ENCODE measurements around the gene PKNOX1.
"Not testable (repeated sequence)": the region's sequence is repeated elsewhere in the genome, so short reads cannot be mapped to it uniquely, and the experiment has no call there.

PKNOX1 gene

DNA sequence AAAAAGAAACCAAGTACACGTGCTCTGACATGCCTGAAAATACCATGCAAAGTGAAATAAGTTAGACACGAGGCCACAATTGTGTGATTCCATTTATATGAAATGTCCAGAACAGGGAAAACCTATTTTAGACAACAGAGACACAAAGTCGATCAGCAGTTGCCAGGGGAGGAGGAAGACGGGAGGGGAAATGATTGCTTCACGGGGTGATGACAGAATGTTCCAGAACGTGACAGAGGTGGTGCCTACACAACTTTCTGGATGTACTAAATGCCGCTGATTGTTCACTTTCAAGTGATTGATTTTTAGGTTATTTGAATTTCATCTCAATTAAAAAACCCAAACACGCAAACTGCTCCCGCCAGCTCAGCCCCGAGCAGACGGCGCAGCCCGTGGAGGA, 78.8 kb downstream of the PKNOX1 start:
- not testable (repeated sequence) for DNase-seq (ENCODE audit: low spot score)

DNA sequence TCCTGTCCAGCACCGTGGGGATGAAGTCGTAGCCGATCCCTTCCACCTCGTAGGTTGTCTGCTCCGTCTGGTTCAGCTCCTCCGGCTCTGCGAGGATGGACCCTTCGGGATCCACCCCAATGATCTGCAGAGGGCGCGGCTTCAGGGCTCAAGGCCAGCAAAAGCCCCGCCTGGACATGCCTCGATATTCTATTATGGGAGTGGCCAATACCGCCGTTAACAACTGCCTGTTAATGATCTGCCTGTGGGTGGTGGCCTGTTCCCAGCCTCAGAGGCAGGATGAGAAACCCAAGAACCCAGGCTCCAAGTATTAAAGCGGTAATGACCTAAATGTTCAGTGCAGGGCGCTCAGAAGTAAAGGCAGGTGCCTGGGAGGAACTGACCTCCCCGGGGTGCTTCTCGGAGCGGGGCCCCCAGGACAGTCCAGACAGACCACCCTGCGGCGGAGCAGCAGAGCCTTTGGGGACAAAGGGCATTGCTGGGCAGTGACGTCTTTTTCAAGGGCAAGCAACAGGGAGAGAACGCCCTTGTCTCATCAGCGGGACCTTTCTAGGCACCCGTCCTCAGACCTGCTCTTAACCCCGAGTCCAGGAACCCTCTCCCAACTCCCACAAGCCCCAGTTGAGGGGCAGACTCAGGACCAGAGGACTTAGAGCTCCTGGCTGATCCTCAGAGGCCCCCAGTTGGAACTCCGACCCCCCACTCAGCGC, 88.7 kb downstream of the PKNOX1 start:
- not testable (repeated sequence) for DNase-seq (ENCODE audit: low spot score)

DNA sequence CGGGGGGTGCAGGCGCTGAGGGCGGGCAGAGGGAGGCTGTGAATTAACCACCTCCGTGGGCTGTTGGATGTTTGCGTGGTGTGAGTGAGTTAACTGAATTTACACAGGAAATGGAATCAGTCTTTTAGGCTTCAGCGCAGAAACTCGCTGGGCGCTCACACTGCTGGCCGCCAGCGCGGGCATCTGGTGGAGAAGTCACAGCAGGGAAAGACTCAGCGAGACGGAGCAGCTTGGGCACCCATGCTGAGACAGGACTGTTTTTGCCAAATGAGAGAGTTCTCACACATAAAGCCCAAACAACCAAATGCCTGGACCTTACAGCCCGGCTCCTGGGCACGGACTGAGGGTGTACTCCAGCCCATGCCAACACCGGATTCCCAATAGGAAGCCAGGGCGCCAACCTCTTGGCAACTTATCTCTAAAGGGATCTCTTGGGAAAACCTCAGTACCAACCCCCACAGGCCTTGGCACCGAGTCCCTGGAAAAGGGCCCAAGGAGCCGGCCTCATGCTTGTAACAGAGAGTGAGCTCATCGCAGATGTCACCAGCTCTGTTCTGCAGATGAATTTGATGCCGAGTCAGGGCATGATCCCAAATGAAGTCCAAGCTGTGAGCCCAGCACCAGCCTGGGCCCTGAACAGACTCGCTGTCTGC, 90.0 kb downstream of the PKNOX1 start:
- DNase-seq (ENCODE audit: low spot score): not testable (repeated sequence)

DNA sequence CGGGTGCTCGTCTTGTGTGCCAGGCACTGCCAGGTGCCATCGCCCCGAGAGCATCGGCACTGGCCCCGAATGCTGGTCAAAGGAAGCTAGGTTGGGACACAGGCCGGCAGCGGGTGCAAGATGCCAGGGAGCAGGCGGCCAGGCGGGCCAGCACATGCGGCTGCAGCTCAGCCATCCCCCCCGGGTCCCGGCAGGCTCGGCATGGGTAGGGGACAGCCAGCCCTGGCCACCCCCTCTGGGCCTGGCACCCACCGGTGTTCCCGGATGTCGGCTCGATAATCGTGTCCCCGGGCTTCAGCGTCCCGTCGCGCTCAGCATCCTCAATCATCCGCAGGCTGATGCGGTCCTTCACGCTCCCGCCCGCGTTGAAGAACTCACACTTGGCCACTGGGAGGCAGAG, 91.6 kb downstream of the PKNOX1 start:
- not testable (repeated sequence) for DNase-seq (ENCODE audit: low spot score)

DNA sequence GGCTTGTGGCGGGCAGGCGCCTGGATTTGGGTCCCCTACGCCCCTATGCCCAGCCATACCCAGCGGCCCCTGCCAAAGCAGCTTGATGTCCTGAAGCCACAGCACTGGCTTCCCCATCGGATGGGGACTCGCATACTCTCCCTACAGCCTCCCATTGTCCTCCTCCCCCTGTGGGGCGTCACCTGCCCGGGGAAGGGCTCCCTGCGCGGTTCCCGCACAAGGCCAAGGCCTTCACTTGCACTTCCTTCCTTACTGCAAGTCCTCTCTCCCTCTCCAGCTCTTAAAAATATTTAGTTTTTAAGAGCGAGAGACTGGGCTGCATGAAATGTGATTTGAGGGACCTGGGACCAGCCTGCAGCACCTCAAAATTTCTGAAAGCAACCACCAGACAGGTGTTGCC, 92.3 kb downstream of the PKNOX1 start:
- DNase-seq (ENCODE audit: low spot score): not testable (repeated sequence)

DNA sequence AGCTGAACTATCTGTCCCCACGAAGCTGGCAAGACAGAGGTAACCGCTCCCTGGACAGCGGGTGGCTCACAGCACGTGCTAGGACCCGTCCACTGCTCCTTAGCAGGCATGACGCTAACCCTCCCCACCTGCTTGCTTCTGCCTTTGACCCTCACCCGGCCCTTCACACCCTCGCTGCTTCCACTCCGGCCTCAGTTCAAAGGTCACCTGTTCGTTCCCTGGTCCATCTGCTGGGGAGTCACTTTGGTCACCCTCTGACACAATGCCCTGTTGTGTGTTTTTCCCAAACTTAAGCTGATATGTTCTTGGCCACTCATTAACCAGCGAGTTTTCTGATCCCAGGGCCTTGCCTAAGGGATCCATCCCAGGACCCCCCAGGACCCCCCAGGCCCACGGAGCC, 93.7 kb downstream of the PKNOX1 start:
- not testable (repeated sequence) for DNase-seq (ENCODE audit: low spot score)

DNA sequence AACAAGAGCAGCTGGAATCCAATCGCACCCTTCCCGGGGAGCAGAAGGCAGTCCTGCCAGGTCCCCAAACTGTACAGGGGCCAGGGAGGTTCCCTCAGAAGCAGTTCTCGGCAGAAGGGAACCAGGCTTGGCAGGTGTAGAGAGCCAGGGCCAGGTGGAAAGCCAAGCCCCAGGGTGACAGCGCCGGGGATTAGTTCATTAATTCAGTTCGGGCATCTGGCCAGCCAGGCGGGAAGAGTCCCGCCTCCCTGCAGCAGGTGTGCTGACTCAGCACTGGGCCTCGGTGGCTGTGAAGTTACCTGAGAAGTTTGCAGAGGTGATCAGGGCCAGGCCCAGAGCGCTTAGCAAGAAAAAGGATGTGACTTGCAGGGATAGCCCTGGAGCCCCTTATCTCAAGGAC, 95.3 kb downstream of the PKNOX1 start:
- not testable (repeated sequence) for DNase-seq (ENCODE audit: low spot score)

DNA sequence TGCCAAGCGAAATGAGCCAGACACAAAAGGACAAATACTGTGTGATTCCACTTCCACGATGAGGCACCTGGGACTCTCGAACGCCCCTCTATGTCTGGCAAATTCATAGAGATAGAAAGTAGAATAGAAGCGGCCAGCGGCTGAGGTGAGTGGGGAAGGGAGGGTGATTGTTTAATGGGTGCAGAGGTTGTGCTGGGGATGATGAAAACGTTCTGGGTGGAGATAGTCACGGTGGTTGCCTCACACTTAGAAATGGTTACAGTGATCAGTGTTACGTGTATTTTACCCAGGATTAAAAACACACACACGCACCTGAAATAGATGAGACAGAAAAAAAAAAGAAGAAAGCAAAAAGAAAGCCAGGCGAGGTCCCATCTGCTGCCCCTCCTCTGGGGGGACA, 98.4 kb downstream of the PKNOX1 start:
- not testable (repeated sequence) for DNase-seq (ENCODE audit: low spot score)

DNA sequence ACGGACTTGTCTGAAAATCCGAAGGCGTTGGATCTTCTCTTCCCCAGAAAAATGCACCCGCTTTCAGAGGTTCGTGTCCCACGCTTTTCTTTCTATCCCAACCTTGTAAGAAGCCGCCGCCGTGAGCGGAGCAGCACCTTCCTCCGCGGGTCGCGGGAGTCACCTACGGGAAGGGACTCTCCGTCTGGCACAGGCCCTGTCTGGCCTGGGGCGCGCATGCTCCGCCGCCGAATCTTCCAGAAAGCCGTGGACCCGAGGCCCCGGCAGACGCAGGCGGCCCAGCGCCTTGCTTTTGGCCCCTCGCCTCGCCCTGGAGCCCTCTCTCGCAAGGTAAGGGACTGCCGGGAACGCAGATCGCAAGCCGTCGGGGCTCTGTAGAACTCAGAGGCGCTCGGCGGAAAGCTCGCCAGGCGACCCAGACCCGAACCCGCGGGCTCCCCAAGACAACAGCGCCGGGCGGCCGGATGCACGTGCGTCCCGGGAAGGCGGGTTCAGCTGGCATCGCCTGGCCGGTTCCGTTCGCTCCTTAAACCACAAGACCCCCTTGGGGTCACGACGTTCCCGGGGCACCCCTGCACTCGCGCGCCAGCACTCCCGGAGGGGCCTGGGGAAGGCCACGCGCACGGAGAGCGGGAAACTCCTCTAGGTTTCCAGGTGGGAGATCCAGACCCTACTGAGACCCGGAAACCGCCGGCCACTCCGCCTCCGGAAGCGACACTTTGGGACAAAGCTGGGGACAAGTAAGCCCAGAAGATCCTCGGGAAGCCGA, 100.2 kb downstream of the PKNOX1 start:
- DNase-seq (ENCODE audit: low spot score): not testable (repeated sequence)

DNA sequence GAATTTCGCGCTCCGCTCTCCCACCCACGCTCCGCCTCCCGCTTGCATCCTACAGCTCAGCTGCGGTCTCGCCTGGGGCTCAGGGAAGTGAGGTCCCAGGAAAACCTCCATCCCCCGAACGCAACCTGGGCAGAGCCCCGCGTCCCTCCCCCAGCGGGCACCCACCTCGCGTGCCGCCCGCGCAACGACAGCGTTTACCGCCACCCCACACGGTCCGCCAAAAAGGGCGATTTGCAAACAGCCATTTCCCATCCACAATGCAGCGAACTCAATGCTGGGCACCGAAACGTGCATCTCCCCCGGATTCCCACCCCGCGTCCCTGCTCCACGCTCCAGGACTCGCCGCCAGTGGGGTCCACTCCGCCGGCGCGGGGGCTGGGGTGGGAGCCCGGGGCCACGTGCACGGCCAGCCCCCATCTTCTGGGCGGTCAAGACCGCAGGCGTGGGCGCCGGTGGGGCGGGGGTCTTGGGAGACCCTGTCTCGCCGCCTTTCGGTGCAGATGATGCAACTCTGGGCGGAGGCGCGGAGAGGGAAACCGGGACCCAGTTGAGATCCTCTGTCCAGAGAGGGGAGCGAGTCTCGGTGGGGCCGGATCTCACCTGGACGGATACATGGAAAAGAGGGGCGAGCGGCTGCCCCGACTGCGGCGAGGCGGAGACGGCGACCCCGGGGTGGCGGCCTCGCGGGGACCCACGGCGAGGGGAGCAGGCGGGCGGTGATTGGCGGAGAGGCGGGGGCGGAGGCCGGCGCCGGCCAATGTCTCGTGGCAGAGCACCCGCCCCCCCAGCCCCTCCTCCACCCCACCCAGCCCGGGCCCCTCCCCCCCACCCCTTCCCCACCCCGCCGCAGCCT, 101.0 kb downstream of the PKNOX1 start, which contains the start of gene CBS:
Gene CBS (minus strand): TSS at position 666 of the 853 bp plus-strand sequence. CDS start 3,642 bp downstream, outside the sequence.
- not testable (repeated sequence) for DNase-seq (ENCODE audit: low spot score)

DNA sequence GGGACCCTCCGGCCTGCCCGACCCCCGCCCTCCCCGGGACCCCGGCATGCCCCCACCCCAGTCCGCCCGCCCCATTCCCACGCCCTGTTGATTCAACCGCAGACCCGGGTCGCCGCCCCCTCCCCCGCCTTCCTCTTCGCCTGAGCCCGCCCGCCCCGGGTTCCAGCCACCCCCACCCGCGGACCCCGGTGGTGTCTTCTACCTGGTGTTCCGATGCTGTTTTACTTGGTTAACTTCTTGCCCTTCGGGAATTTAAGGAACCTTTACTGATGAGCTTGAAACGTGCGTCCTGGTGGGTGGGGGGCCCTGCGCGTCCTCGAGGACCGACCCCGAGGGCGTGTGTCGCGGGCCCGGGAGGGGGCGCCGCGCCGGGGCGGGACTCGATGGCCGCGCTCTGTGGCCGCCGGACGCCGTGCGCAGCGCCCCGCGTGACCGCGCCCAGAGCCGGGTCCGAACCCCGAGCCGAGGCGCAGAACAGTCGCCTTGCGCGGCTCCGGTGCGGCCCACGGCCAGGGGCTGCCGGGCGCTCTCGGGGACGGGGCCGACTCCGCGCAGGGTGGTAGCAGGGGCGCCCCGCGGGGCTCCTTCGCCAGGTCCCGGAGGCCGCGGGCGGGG, 101.8 kb downstream of the PKNOX1 start:
- DNase-seq (ENCODE audit: low spot score): not testable (repeated sequence)

DNA sequence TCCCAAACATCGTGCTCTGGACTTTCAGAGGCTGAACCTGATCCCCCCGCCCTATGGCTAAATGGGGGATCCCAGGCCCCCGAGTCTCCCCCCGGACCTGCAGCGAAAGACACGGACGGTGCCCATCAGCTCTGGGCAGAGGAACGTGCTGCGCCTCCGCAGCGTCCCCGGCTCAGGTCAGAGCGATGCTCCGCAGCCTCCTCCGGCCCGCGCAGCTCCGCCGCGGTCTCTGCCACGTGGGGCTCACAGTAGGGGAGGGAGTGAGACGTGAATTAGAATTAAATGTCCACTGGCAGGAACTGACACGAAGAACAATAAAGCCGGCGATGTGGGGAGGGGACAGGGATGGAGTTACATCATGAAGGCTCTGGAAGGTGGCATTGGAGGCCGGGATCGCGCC, 102.3 kb downstream of the PKNOX1 start:
- DNase-seq (ENCODE audit: low spot score): not testable (repeated sequence)

DNA sequence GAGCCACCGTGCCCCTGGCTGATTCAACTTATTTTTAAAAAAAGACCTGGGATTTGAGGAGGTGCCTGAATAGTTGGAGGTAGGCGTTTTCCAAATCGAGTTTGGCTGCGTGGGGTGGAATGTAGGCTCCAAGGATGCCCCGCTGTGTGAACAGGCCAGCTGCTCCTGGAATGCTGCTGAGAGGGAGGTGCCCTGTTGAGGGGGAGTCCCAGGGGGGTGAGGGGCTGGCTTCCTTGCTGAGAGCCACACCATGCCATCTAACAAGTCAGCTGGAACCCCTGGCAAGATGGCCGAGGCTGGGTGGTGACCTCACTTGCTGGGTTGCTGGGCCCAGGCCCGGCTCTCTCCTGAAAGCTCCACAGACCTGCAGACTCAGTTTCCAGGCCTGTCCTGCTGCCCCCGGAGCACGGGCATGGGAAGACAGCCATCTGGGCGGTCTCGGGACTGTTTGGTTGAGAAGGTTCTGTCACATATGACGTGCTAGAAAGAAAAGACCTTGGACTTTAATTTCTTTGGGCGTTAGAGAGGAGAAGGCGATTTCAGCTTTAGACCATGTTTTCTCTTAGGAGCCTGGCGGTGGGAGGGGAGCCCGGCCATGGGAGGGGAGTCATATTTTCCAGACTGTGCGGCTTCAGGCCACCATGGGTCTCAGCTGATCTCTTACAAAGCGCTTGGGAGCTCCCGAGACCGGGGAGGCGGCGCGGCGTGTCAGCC, 108.4 kb downstream of the PKNOX1 start:
- DNase-seq (ENCODE audit: low spot score): not testable (repeated sequence)
